Kidney epithelial cell (primary cell): ENCODE measurements around the gene ITGAE. TPM values are rescaled to one million over a fixed set of nuclear protein-coding genes. Genes with fewer than 3 reads are reported as not detected.
A peak's percentile ranks its signal among the peaks of the same experiment; 100 is the strongest.

Experiments
- DNase-seq: peaks from one replicate; pipeline ENCODE4 v3.0.0-alpha.2; 2010; ENCODE audit warnings: low read depth
- H3K27me3 ChIP-seq: 2 replicates; pipeline ENCODE4 v1.6.0; 2011; ENCODE audit warnings: low read length; ENCODE audit not compliant: control insufficient read depth, insufficient read depth
- H3K36me3 ChIP-seq: 2 replicates; pipeline ENCODE4 v1.5.1; 2011; ENCODE audit warnings: low read length; ENCODE audit not compliant: control insufficient read depth, insufficient read depth
- H3K4me3 ChIP-seq: 2 replicates; pipeline ENCODE4 v1.5.1; 2011; ENCODE audit warnings: low read depth, mild to moderate bottlenecking, control low read depth, low read length
- CTCF ChIP-seq: IDR thresholded peaks from 2 replicates; pipeline ENCODE4 v1.5.1; 2011; ENCODE audit warnings: mild to moderate bottlenecking, moderate library complexity, low read length, control low read depth, inconsistent platforms; ENCODE audit not compliant: insufficient read depth, poor library complexity, severe bottlenecking
- total RNA-seq: library from RNA; depleted of rRNA; stranded (reverse); fragments of >200 nt; gene quantifications from 2 replicates; pipeline ENCODE4 v1.2.3, GENCODE V29; 2015

The ITGAE gene
- total RNA-seq, 1 donor from 2014 or later, result 29.7 TPM

- H3K27me3 ChIP-seq, result no peaks in the 10 kb centered on the region
- H3K36me3 ChIP-seq, result no peaks in the 10 kb centered on the region
- no peak overlapping the region for H3K4me3 ChIP-seq
- TF ChIP-seq CTCF, result no peak
- DNase-seq, result no peak
Observed at GRCh38 chr17:3821101-3821500, 20.1 kb upstream of the ITGAE start.

GRCh38 chr17:3818786-3819185, 17.8 kb upstream of the ITGAE start:
- no peak for TF ChIP-seq CTCF
- no peaks in the 10 kb centered on the region for H3K27me3 ChIP-seq
- H3K36me3 ChIP-seq, result no peaks in the 10 kb centered on the region
- no peak for DNase-seq
- no peak overlapping the region for H3K4me3 ChIP-seq

- TF ChIP-seq CTCF, result no peak
- H3K27me3 ChIP-seq, result no peaks in the 10 kb centered on the region
- DNase-seq, result no peak
- no peak overlapping the region for H3K4me3 ChIP-seq
- H3K36me3 ChIP-seq, result peaks cover 2% of the 10 kb centered on the region
Observed at GRCh38 chr17:3817851-3818605, 17.0 kb upstream of the ITGAE start.

GRCh38 chr17:3815925-3816324, 14.9 kb upstream of the ITGAE start:
- no peak for DNase-seq
- Histone ChIP-seq H3K4me3 (no peak overlapping the region), H3K27me3 (no peaks in the 10 kb centered on the region), H3K36me3 (peaks cover 3% of the 10 kb centered on the region)
- peak; percentile 2 for TF ChIP-seq CTCF

- H3K36me3 ChIP-seq, result peaks cover 3% of the 10 kb centered on the region
- H3K27me3 ChIP-seq, result no peaks in the 10 kb centered on the region
- no peak overlapping the region for H3K4me3 ChIP-seq
- DNase-seq, result no peak
- TF ChIP-seq CTCF, result no peak
Observed at GRCh38 chr17:3815122-3815521, 14.1 kb upstream of the ITGAE start.

- Histone ChIP-seq H3K27me3 (no peaks in the 10 kb centered on the region), H3K4me3 (no peak overlapping the region), H3K36me3 (peaks cover 3% of the 10 kb centered on the region)
- no peak for TF ChIP-seq CTCF
- no peak for DNase-seq
Observed at GRCh38 chr17:3814361-3814760, 13.4 kb upstream of the ITGAE start.
